ENCODE data around the gene TRIM29. TPM values are rescaled to one million over a fixed set of nuclear protein-coding genes. Genes with fewer than 3 reads are reported as not detected.

Gene TRIM29
- total and polyA plus RNA-seq, 7 experiments from 2014 or later = not detected

DNA sequence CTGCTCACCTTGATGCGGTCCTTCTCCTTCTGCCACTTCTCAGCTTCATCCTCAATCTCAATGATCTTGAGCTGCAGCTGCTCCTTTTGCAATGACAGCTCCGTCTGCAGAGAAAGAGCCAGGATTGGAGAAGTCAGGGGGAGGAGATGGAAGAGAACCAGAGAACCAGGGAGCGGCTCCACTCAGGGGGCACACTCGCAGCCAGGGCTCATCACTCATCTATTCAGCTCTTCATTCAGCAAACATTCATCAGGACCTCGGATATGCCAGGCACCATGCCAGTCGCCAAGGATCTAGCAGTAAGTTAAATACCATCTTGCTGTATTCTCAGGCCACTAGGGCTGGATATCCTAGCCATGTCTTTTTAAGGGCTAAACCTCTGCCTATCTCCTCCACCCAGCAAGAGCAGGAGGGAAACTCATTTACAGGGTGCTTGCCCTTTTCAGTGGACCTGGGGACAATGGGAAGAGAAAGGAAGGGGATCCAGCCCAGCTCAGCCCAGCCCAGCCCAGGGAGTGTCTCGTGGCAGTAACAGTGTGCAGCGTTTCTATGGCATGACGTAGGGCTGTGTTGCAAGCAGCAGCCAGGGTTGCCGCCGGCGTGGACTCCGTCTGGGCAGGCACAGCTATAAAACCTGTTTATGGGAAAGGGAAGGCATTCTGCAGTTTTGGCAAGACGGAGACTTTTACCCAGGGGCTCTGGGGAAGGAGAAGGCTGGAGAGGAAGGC is 9.4 kb downstream of the TRIM29 start:
- no peak overlapping the region for H3K4me3 Mint-ChIP-seq
- H3K27me3 Mint-ChIP-seq = peaks cover 0 to 14% (median 7%) of the 10 kb centered on the region in 5 donors
- ATAC-seq (no peak), DNase-seq (no peak)
- H3K27ac ChIP-seq (ENCODE audit: low read depth, low read length) = no peak overlapping the region
- no peaks in the 10 kb centered on the region for H3K27me3 ChIP-seq (ENCODE audit: control insufficient read depth in 2 of 2, insufficient read depth in 2 of 2, low read length in 2 of 2)
- peaks cover 0 to 2% (median 0%) of the 10 kb centered on the region in 7 donors for H3K4me1 Mint-ChIP-seq
- ChIA-PET CTCF (no interaction called here), POLR2A (no interaction called here)
- no peaks in the 10 kb centered on the region for H3K9me3 ChIP-seq (ENCODE audit: control insufficient read depth in 2 of 3, low read length in 3 of 3)
- intact Hi-C loops (cut with micrococcal nuclease) = no loop called here
- H3K36me3 Mint-ChIP-seq = no peaks in the 10 kb centered on the region
- H3K9me3 Mint-ChIP-seq = peaks cover 0 to 2% (median 0%) of the 10 kb centered on the region in 11 donors
- H3K27ac Mint-ChIP-seq = no peak overlapping the region
- no peak overlapping the region for H3K4me3 ChIP-seq (ENCODE audit: low read length)
- no peaks in the 10 kb centered on the region for H3K36me3 ChIP-seq (ENCODE audit: control insufficient read depth in 2 of 3, insufficient read depth in 3 of 3, low read length in 3 of 3)
- no peaks in the 10 kb centered on the region for H3K4me1 ChIP-seq (ENCODE audit: control insufficient read depth in 2 of 2, insufficient read depth in 2 of 2, low read length in 2 of 2)

DNA sequence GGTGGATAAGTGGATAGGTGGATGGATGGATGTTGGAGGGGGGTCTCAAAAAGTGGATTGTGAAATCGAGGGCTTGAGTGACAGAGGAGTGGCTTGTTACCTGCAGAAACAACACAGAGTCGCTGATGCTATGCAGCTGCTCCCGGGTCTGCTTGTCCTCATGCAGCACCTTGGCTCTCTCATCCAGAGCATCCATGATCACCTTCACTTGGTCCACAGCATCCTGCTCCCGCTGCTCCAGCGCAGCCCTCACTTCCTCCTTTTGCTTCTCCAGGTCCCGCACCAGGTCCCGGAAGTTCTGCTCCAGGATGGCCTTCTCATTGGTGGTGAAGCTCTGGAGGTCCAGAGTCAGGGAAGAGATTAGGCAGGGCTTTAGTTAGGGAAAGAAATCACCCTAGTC is 10.7 kb downstream of the TRIM29 start:
- Histone ChIP-seq H3K4me3 (ENCODE audit: low read length) (no peak overlapping the region), H3K27me3 (ENCODE audit: control insufficient read depth in 2 of 2, insufficient read depth in 2 of 2, low read length in 2 of 2) (no peaks in the 10 kb centered on the region), H3K27ac (ENCODE audit: low read depth, low read length) (no peak overlapping the region), H3K36me3 (ENCODE audit: control insufficient read depth in 2 of 3, insufficient read depth in 3 of 3, low read length in 3 of 3) (no peaks in the 10 kb centered on the region), H3K9me3 (ENCODE audit: control insufficient read depth in 2 of 3, low read length in 3 of 3) (no peaks in the 10 kb centered on the region), H3K4me1 (ENCODE audit: control insufficient read depth in 2 of 2, insufficient read depth in 2 of 2, low read length in 2 of 2) (no peaks in the 10 kb centered on the region)
- H3K4me3 Mint-ChIP-seq = no peak overlapping the region
- peaks cover 0 to 14% (median 7%) of the 10 kb centered on the region in 5 donors for H3K27me3 Mint-ChIP-seq
- H3K9me3 Mint-ChIP-seq = peaks cover 0 to 2% (median 0%) of the 10 kb centered on the region in 11 donors
- peaks cover 0 to 2% (median 0%) of the 10 kb centered on the region in 7 donors for H3K4me1 Mint-ChIP-seq
- H3K36me3 Mint-ChIP-seq = no peaks in the 10 kb centered on the region
- intact Hi-C loops (cut with micrococcal nuclease) = no loop called here
- ChIA-PET POLR2A (no interaction called here), CTCF (no interaction called here)
- DNase-seq (no peak), ATAC-seq (no peak)
- H3K27ac Mint-ChIP-seq = no peak overlapping the region

DNA sequence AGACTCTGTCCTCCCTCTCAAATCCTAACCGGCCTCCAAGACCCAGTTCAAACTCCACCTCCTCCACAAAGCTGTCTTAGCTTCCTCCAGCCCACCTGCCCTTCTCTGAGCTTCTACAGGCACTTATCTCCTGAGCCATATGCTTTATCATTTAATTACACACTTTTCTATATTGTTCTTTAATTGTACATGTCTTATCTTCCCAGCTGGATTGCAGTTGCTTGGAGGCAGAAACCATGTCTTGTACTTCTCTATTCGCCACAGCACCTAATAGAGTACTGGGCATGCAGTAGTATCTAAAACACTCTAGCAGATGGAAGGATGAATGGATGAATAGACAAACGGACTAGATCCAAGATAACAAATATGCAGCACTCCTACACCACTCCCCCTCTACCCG is 11.3 kb downstream of the TRIM29 start:
- Histone ChIP-seq H3K4me1 (ENCODE audit: control insufficient read depth in 2 of 2, insufficient read depth in 2 of 2, low read length in 2 of 2) (no peaks in the 10 kb centered on the region), H3K9me3 (ENCODE audit: control insufficient read depth in 2 of 3, low read length in 3 of 3) (no peaks in the 10 kb centered on the region), H3K36me3 (ENCODE audit: control insufficient read depth in 2 of 3, insufficient read depth in 3 of 3, low read length in 3 of 3) (no peaks in the 10 kb centered on the region), H3K4me3 (ENCODE audit: low read length) (no peak overlapping the region), H3K27me3 (ENCODE audit: control insufficient read depth in 2 of 2, insufficient read depth in 2 of 2, low read length in 2 of 2) (no peaks in the 10 kb centered on the region), H3K27ac (ENCODE audit: low read depth, low read length) (no peak overlapping the region)
- no peak overlapping the region for H3K4me3 Mint-ChIP-seq
- H3K36me3 Mint-ChIP-seq = no peaks in the 10 kb centered on the region
- ChIA-PET POLR2A (no interaction called here), CTCF (no interaction called here)
- H3K27me3 Mint-ChIP-seq = peaks cover 0 to 14% (median 7%) of the 10 kb centered on the region in 5 donors
- DNase-seq = no peak
- H3K4me1 Mint-ChIP-seq = peaks cover 0 to 2% (median 0%) of the 10 kb centered on the region in 7 donors
- intact Hi-C loops (cut with micrococcal nuclease) = no loop called here
- H3K9me3 Mint-ChIP-seq = peaks cover 0 to 2% (median 0%) of the 10 kb centered on the region in 11 donors
- no peak for ATAC-seq
- H3K27ac Mint-ChIP-seq = no peak overlapping the region

DNA sequence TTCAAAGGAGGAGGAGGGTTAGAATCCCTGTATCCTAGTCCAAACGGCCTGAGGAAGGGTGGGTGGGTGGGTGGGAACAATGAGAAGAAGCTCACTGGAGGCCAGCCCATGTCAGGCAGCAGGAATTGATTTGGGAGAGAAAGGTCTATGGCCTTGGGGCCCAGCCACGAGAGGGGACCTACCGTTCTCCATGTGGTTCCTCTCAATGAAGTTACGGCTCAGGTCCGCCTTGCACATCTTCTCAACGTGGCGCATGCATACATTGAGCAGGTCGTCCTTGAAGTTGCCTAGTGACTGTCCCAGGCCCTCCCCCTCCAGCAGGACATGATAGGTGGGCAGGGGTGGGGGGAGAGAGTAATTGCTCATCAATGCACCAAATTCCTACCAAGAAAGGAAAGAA is 12.4 kb downstream of the TRIM29 start:
- Mint-ChIP-seq H3K9me3 (no peaks in the 10 kb centered on the region), H3K27ac (no peak overlapping the region), H3K36me3 (no peaks in the 10 kb centered on the region), H3K27me3 (peaks cover 0 to 14% (median 7%) of the 10 kb centered on the region in 5 donors), H3K4me1 (peaks cover 0 to 6% (median 0%) of the 10 kb centered on the region in 7 donors), H3K4me3 (no peak overlapping the region)
- no peak overlapping the region for H3K27ac ChIP-seq (ENCODE audit: low read depth, low read length)
- CTCF ChIA-PET = no interaction called here
- H3K9me3 ChIP-seq (ENCODE audit: control insufficient read depth in 2 of 3, low read length in 3 of 3) = no peaks in the 10 kb centered on the region
- POLR2A ChIA-PET = no interaction called here
- no peak for ATAC-seq
- H3K4me3 ChIP-seq (ENCODE audit: low read length) = no peak overlapping the region
- DNase-seq = no peak
- no peaks in the 10 kb centered on the region for H3K36me3 ChIP-seq (ENCODE audit: control insufficient read depth in 2 of 3, insufficient read depth in 3 of 3, low read length in 3 of 3)
- intact Hi-C loops (cut with micrococcal nuclease) = no loop called here
- no peaks in the 10 kb centered on the region for H3K27me3 ChIP-seq (ENCODE audit: control insufficient read depth in 2 of 2, insufficient read depth in 2 of 2, low read length in 2 of 2)
- no peaks in the 10 kb centered on the region for H3K4me1 ChIP-seq (ENCODE audit: control insufficient read depth in 2 of 2, insufficient read depth in 2 of 2, low read length in 2 of 2)

DNA sequence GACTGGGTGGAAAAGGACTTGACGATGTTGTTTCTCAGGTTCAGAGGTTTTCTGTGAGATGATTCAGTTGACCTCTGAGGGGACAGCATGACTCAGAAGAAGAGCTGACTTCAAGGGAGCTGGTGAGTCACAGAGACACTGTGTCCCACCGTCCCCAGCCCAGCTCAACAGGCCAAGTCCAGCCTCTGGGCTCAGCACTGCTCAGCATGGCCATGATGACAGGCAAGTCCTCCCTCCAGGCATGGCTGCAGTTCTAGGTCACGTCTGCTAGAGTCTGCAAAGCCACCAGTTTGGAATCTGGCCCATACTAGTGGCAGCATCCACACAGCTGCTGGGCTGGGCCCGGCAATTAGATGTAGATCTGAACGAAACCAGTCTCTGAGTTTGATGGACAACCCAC is 12.9 kb downstream of the TRIM29 start:
- DNase-seq (no peak), ATAC-seq (no peak)
- H3K4me3 Mint-ChIP-seq = no peak overlapping the region
- Histone ChIP-seq H3K27me3 (ENCODE audit: control insufficient read depth in 2 of 2, insufficient read depth in 2 of 2, low read length in 2 of 2) (no peaks in the 10 kb centered on the region), H3K4me1 (ENCODE audit: control insufficient read depth in 2 of 2, insufficient read depth in 2 of 2, low read length in 2 of 2) (no peaks in the 10 kb centered on the region), H3K4me3 (ENCODE audit: low read length) (no peak overlapping the region), H3K27ac (ENCODE audit: low read depth, low read length) (no peak overlapping the region), H3K36me3 (ENCODE audit: control insufficient read depth in 2 of 3, insufficient read depth in 3 of 3, low read length in 3 of 3) (no peaks in the 10 kb centered on the region), H3K9me3 (ENCODE audit: control insufficient read depth in 2 of 3, low read length in 3 of 3) (no peaks in the 10 kb centered on the region)
- ChIA-PET POLR2A (no interaction called here), CTCF (interaction anchor here (0.5 kb wide), 1 partner anchor 118 kb away, joined by 3 read pairs; no protein-coding TSS in a partner anchor)
- no peaks in the 10 kb centered on the region for H3K9me3 Mint-ChIP-seq
- H3K27ac Mint-ChIP-seq = no peak overlapping the region
- H3K27me3 Mint-ChIP-seq = peaks cover 0 to 14% (median 7%) of the 10 kb centered on the region in 5 donors
- peaks cover 0 to 6% (median 0%) of the 10 kb centered on the region in 7 donors for H3K4me1 Mint-ChIP-seq
- H3K36me3 Mint-ChIP-seq = no peaks in the 10 kb centered on the region
- intact Hi-C loops (cut with micrococcal nuclease) = no loop called here

DNA sequence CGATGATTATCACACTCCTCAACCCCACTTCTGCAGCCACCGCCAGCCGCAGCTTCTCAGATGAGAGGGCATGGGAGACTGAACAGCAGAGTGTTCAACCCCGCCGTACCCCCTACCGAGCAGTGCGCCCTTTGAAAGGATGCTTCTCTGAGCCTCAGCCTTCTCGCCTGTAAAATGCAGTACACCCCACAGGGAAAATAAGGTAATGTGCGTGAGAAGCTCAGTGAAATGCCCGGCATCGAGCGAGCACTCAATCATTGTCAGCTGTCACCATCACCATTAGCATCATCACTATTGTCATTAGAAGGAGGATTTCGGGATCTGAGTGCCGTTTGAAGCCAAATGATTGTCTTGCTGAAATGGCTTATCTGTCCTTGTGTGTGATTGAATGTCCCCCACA is 13.6 kb downstream of the TRIM29 start:
- no peaks in the 10 kb centered on the region for H3K27me3 ChIP-seq (ENCODE audit: control insufficient read depth in 2 of 2, insufficient read depth in 2 of 2, low read length in 2 of 2)
- ATAC-seq (no peak), DNase-seq (no peak)
- H3K36me3 ChIP-seq (ENCODE audit: control insufficient read depth in 2 of 3, insufficient read depth in 3 of 3, low read length in 3 of 3) = no peaks in the 10 kb centered on the region
- POLR2A ChIA-PET = no interaction called here
- H3K4me1 ChIP-seq (ENCODE audit: control insufficient read depth in 2 of 2, insufficient read depth in 2 of 2, low read length in 2 of 2) = no peaks in the 10 kb centered on the region
- Mint-ChIP-seq H3K4me3 (no peak overlapping the region), H3K9me3 (no peaks in the 10 kb centered on the region), H3K36me3 (no peaks in the 10 kb centered on the region), H3K27ac (no peak overlapping the region), H3K4me1 (peaks cover 0 to 6% (median 0%) of the 10 kb centered on the region in 7 donors), H3K27me3 (peaks cover 0 to 14% (median 7%) of the 10 kb centered on the region in 5 donors)
- intact Hi-C loops (cut with micrococcal nuclease) = no loop called here
- H3K9me3 ChIP-seq (ENCODE audit: control insufficient read depth in 2 of 3, low read length in 3 of 3) = no peaks in the 10 kb centered on the region
- no peak overlapping the region for H3K4me3 ChIP-seq (ENCODE audit: low read length)
- no peak overlapping the region for H3K27ac ChIP-seq (ENCODE audit: low read depth, low read length)
- CTCF ChIA-PET = interaction anchor here (0.5 kb wide), 1 partner anchor 118 kb away, joined by 3 read pairs; no protein-coding TSS in a partner anchor

DNA sequence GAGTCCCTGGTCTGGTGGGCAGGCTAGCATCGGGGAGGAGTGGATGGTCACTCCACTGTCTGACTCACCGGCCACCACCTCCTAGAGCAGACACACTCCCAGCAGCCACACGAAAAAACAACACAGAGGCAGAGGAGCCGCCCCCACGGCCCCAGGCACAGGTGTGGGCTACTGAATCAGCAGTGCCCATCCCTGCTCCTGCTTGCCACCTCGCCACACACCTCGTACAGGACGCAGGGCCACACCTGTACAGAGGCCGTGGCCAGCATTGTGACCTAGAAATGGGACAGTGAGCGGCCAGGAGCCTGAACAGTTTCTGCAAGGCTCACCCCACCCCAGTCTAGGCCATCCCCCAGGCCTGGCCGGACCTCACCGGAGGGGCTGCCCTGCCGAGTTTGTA is 14.0 kb downstream of the TRIM29 start:
- no peaks in the 10 kb centered on the region for H3K9me3 ChIP-seq (ENCODE audit: control insufficient read depth in 2 of 3, low read length in 3 of 3)
- no peaks in the 10 kb centered on the region for H3K9me3 Mint-ChIP-seq
- POLR2A ChIA-PET = no interaction called here
- H3K4me3 Mint-ChIP-seq = no peak overlapping the region
- no peak overlapping the region for H3K27ac Mint-ChIP-seq
- no peaks in the 10 kb centered on the region for H3K36me3 ChIP-seq (ENCODE audit: control insufficient read depth in 2 of 3, insufficient read depth in 3 of 3, low read length in 3 of 3)
- peaks cover 0 to 6% (median 0%) of the 10 kb centered on the region in 7 donors for H3K4me1 Mint-ChIP-seq
- DNase-seq (no peak), ATAC-seq (no peak)
- H3K4me1 ChIP-seq (ENCODE audit: control insufficient read depth in 2 of 2, insufficient read depth in 2 of 2, low read length in 2 of 2) = no peaks in the 10 kb centered on the region
- H3K27me3 ChIP-seq (ENCODE audit: control insufficient read depth in 2 of 2, insufficient read depth in 2 of 2, low read length in 2 of 2) = no peaks in the 10 kb centered on the region
- intact Hi-C loops (cut with micrococcal nuclease) = no loop called here
- H3K36me3 Mint-ChIP-seq = no peaks in the 10 kb centered on the region
- H3K27me3 Mint-ChIP-seq = peaks cover 0 to 13% (median 5%) of the 10 kb centered on the region in 5 donors
- no peak overlapping the region for H3K4me3 ChIP-seq (ENCODE audit: low read length)
- CTCF ChIA-PET = no interaction called here
- H3K27ac ChIP-seq (ENCODE audit: low read depth, low read length) = no peak overlapping the region

Measured in naive thymus-derived CD4-positive, alpha-beta T cell (primary cell).